Prostate gland (tissue), 2 donors: ENCODE results near the gene ZNF69.
"Not testable (repeated sequence)": the region's sequence is repeated elsewhere in the genome, so short reads cannot be mapped to it uniquely, and the experiment has no call there.

ENCODE experiments used
- POLR2A ChIP-seq: fragments of 450-650 bp; IDR thresholded peaks from one replicate; pipeline ENCODE4 v1.6.1; 2016; ENCODE audit warnings: antibody characterized with exemption, mild to moderate bottlenecking
- POLR2AphosphoS5 ChIP-seq: sonication (generic); formaldehyde crosslinking; IDR thresholded peaks from one replicate; pipeline ENCODE4 v1.6.1; 2017; ENCODE audit warnings: antibody characterized with exemption
- TF ChIP-seq, protein P1 (sequence below), 4 experiments: fragments of 200-600 bp in 2 of 4; fragments of 450-650 bp in 2 of 4; sonication (generic) in 2 of 4; IDR thresholded peaks; 1 replicate in 3 of 4; 2 replicates in 1 of 4; pipeline ENCODE4 v1.5.1; 2016 to 2019; ENCODE audit warnings: antibody characterized with exemption in 4 of 4, mild to moderate bottlenecking in 2 of 4, moderate library complexity in 2 of 4

DNA sequence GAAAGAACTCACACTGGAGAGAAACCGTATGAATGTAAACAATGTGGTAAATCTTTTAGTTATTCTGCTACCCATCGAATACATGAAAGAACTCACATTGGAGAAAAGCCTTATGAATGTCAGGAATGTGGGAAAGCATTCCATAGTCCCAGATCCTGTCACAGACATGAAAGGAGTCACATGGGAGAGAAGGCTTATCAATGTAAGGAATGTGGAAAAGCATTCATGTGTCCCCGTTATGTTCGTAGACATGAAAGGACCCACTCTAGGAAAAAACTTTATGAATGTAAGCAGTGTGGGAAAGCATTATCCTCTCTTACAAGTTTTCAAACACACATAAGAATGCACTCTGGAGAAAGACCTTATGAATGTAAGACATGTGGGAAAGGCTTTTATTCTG, 19.8 kb upstream of the ZNF69 start:
- TF ChIP-seq, protein P1, sequence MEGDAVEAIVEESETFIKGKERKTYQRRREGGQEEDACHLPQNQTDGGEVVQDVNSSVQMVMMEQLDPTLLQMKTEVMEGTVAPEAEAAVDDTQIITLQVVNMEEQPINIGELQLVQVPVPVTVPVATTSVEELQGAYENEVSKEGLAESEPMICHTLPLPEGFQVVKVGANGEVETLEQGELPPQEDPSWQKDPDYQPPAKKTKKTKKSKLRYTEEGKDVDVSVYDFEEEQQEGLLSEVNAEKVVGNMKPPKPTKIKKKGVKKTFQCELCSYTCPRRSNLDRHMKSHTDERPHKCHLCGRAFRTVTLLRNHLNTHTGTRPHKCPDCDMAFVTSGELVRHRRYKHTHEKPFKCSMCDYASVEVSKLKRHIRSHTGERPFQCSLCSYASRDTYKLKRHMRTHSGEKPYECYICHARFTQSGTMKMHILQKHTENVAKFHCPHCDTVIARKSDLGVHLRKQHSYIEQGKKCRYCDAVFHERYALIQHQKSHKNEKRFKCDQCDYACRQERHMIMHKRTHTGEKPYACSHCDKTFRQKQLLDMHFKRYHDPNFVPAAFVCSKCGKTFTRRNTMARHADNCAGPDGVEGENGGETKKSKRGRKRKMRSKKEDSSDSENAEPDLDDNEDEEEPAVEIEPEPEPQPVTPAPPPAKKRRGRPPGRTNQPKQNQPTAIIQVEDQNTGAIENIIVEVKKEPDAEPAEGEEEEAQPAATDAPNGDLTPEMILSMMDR (IDR thresholded peaks at IDR 0.05): not testable (repeated sequence)
- not testable (repeated sequence) for TF ChIP-seq POLR2A, POLR2AphosphoS5
